Thymus (tissue), 11 donors: ENCODE results near the gene DHCR24. TPM values are rescaled to one million over a fixed set of nuclear protein-coding genes. Genes with fewer than 3 reads are reported as not detected.
"Not testable (repeated sequence)": the region's sequence is repeated elsewhere in the genome, so short reads cannot be mapped to it uniquely, and the experiment has no call there.

Experiments
- DNase-seq, 9 donors: peaks; one replicate each; pipeline ENCODE4 v3.0.0-alpha.2; 2013; ENCODE audit warnings: low spot score in 9 of 9, low read depth in 6 of 9, missing footprints in 1 of 9
- H3K27ac ChIP-seq, 2 donors: one replicate each; pipeline ENCODE4 v1.5.1; 2013; ENCODE audit warnings: control low read depth in 1 of 2, low read depth in 1 of 2, low read length in 1 of 2, mild to moderate bottlenecking in 1 of 2, moderate library complexity in 1 of 2
- H3K27me3 ChIP-seq, 2 donors: one replicate each; pipeline ENCODE4 v1.5.1; 2013; ENCODE audit warnings: low read length in 1 of 2; ENCODE audit not compliant: control insufficient read depth in 2 of 2, insufficient read depth in 1 of 2
- H3K36me3 ChIP-seq, 2 donors: one replicate each; pipeline ENCODE4 v1.5.1; 2013; ENCODE audit warnings: low read length in 1 of 2, mild to moderate bottlenecking in 1 of 2, moderate library complexity in 1 of 2; ENCODE audit not compliant: control insufficient read depth in 2 of 2, insufficient read depth in 2 of 2
- H3K4me1 ChIP-seq, 2 donors: one replicate each; pipeline ENCODE4 v1.5.1; 2013; ENCODE audit warnings: low read length in 2 of 2; ENCODE audit not compliant: control insufficient read depth in 2 of 2, insufficient read depth in 2 of 2
- H3K4me3 ChIP-seq, 2 donors: one replicate each; pipeline ENCODE4 v1.5.1; 2013; ENCODE audit warnings: low read length in 2 of 2, control low read depth in 1 of 2, mild to moderate bottlenecking in 1 of 2
- H3K9me3 ChIP-seq, 2 donors: one replicate each; pipeline ENCODE4 v1.5.1; 2013; ENCODE audit warnings: low read length in 1 of 2, mild to moderate bottlenecking in 1 of 2; ENCODE audit not compliant: control insufficient read depth in 2 of 2, insufficient read depth in 1 of 2
- WGBS: extraction: QIAGEN DNeasy Blood & Tissue Kit; methylation state at CpG from one replicate; pipeline ENCODE4 v1.1.7; 2013; 5-methylcytosine and 5-hydroxymethylcytosine counted together
- polyA plus RNA-seq: library from polyadenylated mRNA; stranded (reverse); fragments of 200-250 nt; gene quantifications from one replicate; pipeline ENCODE4 v1.2.3, GENCODE V29; 2013
- total RNA-seq: library from RNA; stranded (reverse); fragments of 120-200 nt; gene quantifications from one replicate; pipeline ENCODE4 v1.2.4, GENCODE V29; 2013
- donor health status: healthy.

DHCR24 gene
- total and polyA plus RNA-seq, 2 donors = 8.0 to 14.2 TPM

- H3K27ac ChIP-seq = no peak overlapping the region
Measured at GRCh38 chr1:54884135-54884586, 2.8 kb downstream of the DHCR24 start.

GRCh38 chr1:54883349-54884102, 3.5 kb downstream of the DHCR24 start:
- Histone ChIP-seq H3K4me3 (no peak overlapping the region), H3K36me3 (peaks cover 3 to 9% of the 10 kb centered on the region in 2 donors), H3K27ac (no peak overlapping the region), H3K4me1 (peaks cover 12 to 25% of the 10 kb centered on the region in 2 donors), H3K9me3 (peaks cover 0 to 4% of the 10 kb centered on the region in 2 donors), H3K27me3 (peaks cover 0 to 6% of the 10 kb centered on the region in 2 donors)
- 98% methylated on average over 10 of the region's 10 CpGs for WGBS
- no peak for DNase-seq

More at GRCh38 chr1:54884135-54884586, 2.8 kb downstream of the DHCR24 start:
- peaks cover 3 to 9% of the 10 kb centered on the region in 2 donors for H3K36me3 ChIP-seq
- DNase-seq = no peak
- no peak overlapping the region for H3K4me3 ChIP-seq
- WGBS = 56% methylated on average over 3 of the region's 3 CpGs
- peaks cover 12 to 25% of the 10 kb centered on the region in 2 donors for H3K4me1 ChIP-seq
- H3K9me3 ChIP-seq = peaks cover 0 to 4% of the 10 kb centered on the region in 2 donors
- H3K27me3 ChIP-seq = peaks cover 0 to 6% of the 10 kb centered on the region in 2 donors

GRCh38 chr1:54882519-54882918, 4.5 kb downstream of the DHCR24 start:
- peaks cover 3 to 9% of the 10 kb centered on the region in 2 donors for H3K36me3 ChIP-seq
- WGBS = 100% methylated on average over 1 of the region's 1 CpG
- no peak overlapping the region for H3K4me3 ChIP-seq

GRCh38 chr1:54881604-54882003, 5.4 kb downstream of the DHCR24 start:
- H3K9me3 ChIP-seq, H3K27ac ChIP-seq, H3K27me3 ChIP-seq, H3K36me3 ChIP-seq, DNase-seq, H3K4me3 ChIP-seq: not testable (repeated sequence)
- WGBS = over 99% methylated on average over 2 of the region's 2 CpGs
- H3K4me1 ChIP-seq = peaks cover 4 to 16% of the 10 kb centered on the region in 2 donors

More at GRCh38 chr1:54882519-54882918, 4.5 kb downstream of the DHCR24 start:
- H3K9me3 ChIP-seq = peaks cover 0 to 4% of the 10 kb centered on the region in 2 donors
- peaks cover 0 to 2% of the 10 kb centered on the region in 2 donors for H3K27me3 ChIP-seq
- H3K27ac ChIP-seq = no peak overlapping the region
- peaks cover 12 to 20% of the 10 kb centered on the region in 2 donors for H3K4me1 ChIP-seq
- DNase-seq = no peak

GRCh38 chr1:54879872-54880271, 7.1 kb downstream of the DHCR24 start:
- peaks cover 0 to under 1% of the 10 kb centered on the region in 2 donors for H3K4me1 ChIP-seq
- no peak for DNase-seq
- peaks cover 0 to 4% of the 10 kb centered on the region in 2 donors for H3K9me3 ChIP-seq
- H3K4me3 ChIP-seq = no peak overlapping the region
- H3K36me3 ChIP-seq = peaks cover 6 to 21% of the 10 kb centered on the region in 2 donors
- no peaks in the 10 kb centered on the region for H3K27me3 ChIP-seq
- H3K27ac ChIP-seq = no peak overlapping the region
- WGBS = 97% methylated on average over 1 of the region's 1 CpG

- no peaks in the 10 kb centered on the region for H3K4me1 ChIP-seq
- peaks cover 0 to 4% of the 10 kb centered on the region in 2 donors for H3K9me3 ChIP-seq
- H3K36me3 ChIP-seq = peaks cover 14 to 36% of the 10 kb centered on the region in 2 donors
- no peak for DNase-seq
- no peak overlapping the region for H3K27ac ChIP-seq
- H3K4me3 ChIP-seq = no peak overlapping the region
- WGBS = 97% methylated on average over 5 of the region's 5 CpGs
- no peaks in the 10 kb centered on the region for H3K27me3 ChIP-seq
Measured at GRCh38 chr1:54876814-54877213, 10.2 kb downstream of the DHCR24 start.

GRCh38 chr1:54875000-54875399, 12.0 kb downstream of the DHCR24 start:
- H3K27ac ChIP-seq = no peak overlapping the region
- peaks cover 14 to 50% of the 10 kb centered on the region in 2 donors for H3K36me3 ChIP-seq
- 98% methylated on average over 5 of the region's 5 CpGs for WGBS
- H3K27me3 ChIP-seq = no peaks in the 10 kb centered on the region
- H3K9me3 ChIP-seq = no peaks in the 10 kb centered on the region
- no peaks in the 10 kb centered on the region for H3K4me1 ChIP-seq
- no peak for DNase-seq
- H3K4me3 ChIP-seq = no peak overlapping the region

- H3K36me3 ChIP-seq = peaks cover 14 to 55% of the 10 kb centered on the region in 2 donors
- 95% methylated on average over 3 of the region's 3 CpGs for WGBS
- no peak for DNase-seq
- H3K27ac ChIP-seq = no peak overlapping the region
- no peaks in the 10 kb centered on the region for H3K27me3 ChIP-seq
- no peaks in the 10 kb centered on the region for H3K4me1 ChIP-seq
- no peaks in the 10 kb centered on the region for H3K9me3 ChIP-seq
- H3K4me3 ChIP-seq = no peak overlapping the region
Measured at GRCh38 chr1:54874079-54874830, 12.7 kb downstream of the DHCR24 start.

- WGBS = 96% methylated on average over 5 of the region's 5 CpGs
- Histone ChIP-seq H3K27ac (no peak overlapping the region), H3K36me3 (peaks cover 17 to 68% of the 10 kb centered on the region in 2 donors), H3K9me3 (no peaks in the 10 kb centered on the region), H3K27me3 (no peaks in the 10 kb centered on the region), H3K4me3 (no peak overlapping the region), H3K4me1 (no peaks in the 10 kb centered on the region)
- no peak for DNase-seq
Measured at GRCh38 chr1:54872036-54872331, 15.0 kb downstream of the DHCR24 start.
